Astrocyte (in vitro differentiated cells and primary cell): ENCODE results near the gene SLC38A9. TPM values are rescaled to one million over a fixed set of nuclear protein-coding genes. Genes with fewer than 3 reads are reported as not detected.
A peak's percentile ranks its signal among the peaks of the same experiment; 100 is the strongest.

Experiments
- DNase-seq: peaks from one replicate; pipeline ENCODE4 v3.0.0-alpha.2; 2010; ENCODE audit warnings: low read depth
- FAIRE-seq: peaks from 2 replicates; lab custom pipeline; 2011; peaks lifted over from hg19 to GRCh38; lab: Jason Lieb, UNC
- H2AFZ ChIP-seq: 2 replicates; pipeline ENCODE4 v1.6.0; 2012; ENCODE audit warnings: low read depth, low read length, inconsistent platforms
- H3K27ac ChIP-seq: 2 replicates; pipeline ENCODE4 v1.5.1; 2011; ENCODE audit warnings: low read depth, low read length, inconsistent platforms
- H3K27me3 ChIP-seq: 2 replicates; pipeline ENCODE4 v1.6.0; 2011; ENCODE audit warnings: low read length, inconsistent platforms; ENCODE audit not compliant: insufficient read depth
- H3K36me3 ChIP-seq: 2 replicates; pipeline ENCODE4 v1.5.1; 2011; ENCODE audit warnings: low read length, inconsistent platforms; ENCODE audit not compliant: insufficient read depth
- H3K4me1 ChIP-seq: 2 replicates; pipeline ENCODE4 v1.5.1; 2011; ENCODE audit warnings: low read length, inconsistent platforms; ENCODE audit not compliant: insufficient read depth
- H3K4me2 ChIP-seq: 2 replicates; pipeline ENCODE4 v1.6.0; 2012; ENCODE audit warnings: low read length, inconsistent platforms
- H3K4me3 ChIP-seq: 2 replicates; pipeline ENCODE4 v1.5.1; 2011; ENCODE audit warnings: low read depth, mild to moderate bottlenecking, low read length, inconsistent platforms; ENCODE audit not compliant: insufficient read depth
- H3K79me2 ChIP-seq: 2 replicates; pipeline ENCODE4 v1.6.0; 2012; ENCODE audit warnings: mild to moderate bottlenecking, low read length, inconsistent platforms; ENCODE audit not compliant: insufficient read depth
- H3K9ac ChIP-seq: 2 replicates; pipeline ENCODE4 v1.6.0; 2012; ENCODE audit warnings: mild to moderate bottlenecking, low read length, inconsistent platforms
- H3K9me3 ChIP-seq: 2 replicates; pipeline ENCODE4 v1.5.1; 2012; ENCODE audit warnings: low read depth, mild to moderate bottlenecking, low read length, inconsistent platforms; ENCODE audit not compliant: insufficient read depth
- H4K20me1 ChIP-seq: 2 replicates; pipeline ENCODE4 v1.6.0; 2012; ENCODE audit warnings: low read length, inconsistent platforms; ENCODE audit not compliant: insufficient read depth
- H3K27ac Mint-ChIP-seq: one replicate; pipeline ENCODE4 v1.8.0; 2021; ENCODE audit warnings: mild to moderate bottlenecking, mixed read lengths; ENCODE audit not compliant: unreplicated experiment
- H3K27me3 Mint-ChIP-seq: one replicate; pipeline ENCODE4 v1.8.0; 2021; ENCODE audit warnings: low read depth, mixed read lengths; ENCODE audit not compliant: unreplicated experiment
- H3K36me3 Mint-ChIP-seq: one replicate; pipeline ENCODE4 v1.8.0; 2021; ENCODE audit warnings: low read depth, mixed read lengths; ENCODE audit not compliant: unreplicated experiment
- H3K4me1 Mint-ChIP-seq: one replicate; pipeline ENCODE4 v1.8.0; 2021; ENCODE audit warnings: low read depth, mixed read lengths; ENCODE audit not compliant: unreplicated experiment
- H3K4me3 Mint-ChIP-seq: one replicate; pipeline ENCODE4 v1.8.0; 2021; ENCODE audit warnings: mild to moderate bottlenecking, moderate library complexity, mixed read lengths; ENCODE audit not compliant: unreplicated experiment
- H3K9me3 Mint-ChIP-seq: one replicate; pipeline ENCODE4 v1.8.0; 2021; ENCODE audit warnings: mild to moderate bottlenecking, mixed read lengths; ENCODE audit not compliant: unreplicated experiment
- EZH2 ChIP-seq: IDR thresholded peaks from 2 replicates; pipeline ENCODE4 v1.6.1; 2012; ENCODE audit warnings: mild to moderate bottlenecking, low read length, inconsistent platforms; ENCODE audit not compliant: insufficient read depth
- total RNA-seq: library from RNA; stranded (reverse); gene quantifications from 2 replicates; pipeline ENCODE4 v1.2.1, GENCODE V29; 2021
- TF ChIP-seq, protein P1 (sequence below): IDR thresholded peaks from 2 replicates; pipeline ENCODE4 v1.5.1; 2011; ENCODE audit warnings: low read depth, mild to moderate bottlenecking, inconsistent platforms, low read length, moderate library complexity; ENCODE audit not compliant: insufficient read depth

Gene SLC38A9
- total RNA-seq, 1 donor from 2014 or later = 30.0 TPM

DNA sequence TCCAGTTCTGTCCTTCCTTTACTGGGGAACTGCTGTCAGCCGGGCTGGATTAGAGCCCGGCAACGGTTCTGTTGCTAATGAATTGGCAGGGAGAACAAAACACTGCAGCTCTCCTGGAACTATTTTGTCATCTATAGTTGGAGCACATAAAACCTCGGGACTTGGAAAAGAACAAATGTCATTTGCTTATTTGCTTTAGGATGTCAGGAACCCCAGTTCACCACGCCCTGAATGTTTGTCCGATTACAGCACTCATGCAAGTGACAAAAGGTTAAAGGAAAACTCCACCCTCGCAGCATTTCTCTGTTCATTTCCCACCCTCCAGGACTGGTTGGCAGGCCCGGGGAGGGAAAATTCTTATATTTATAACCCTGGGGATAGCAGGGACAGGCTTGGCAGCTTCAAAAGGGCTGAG lies 110.9 kb downstream of the SLC38A9 start:
- FAIRE-seq (no peak), DNase-seq (peak; percentile 93)
- H3K4me1 ChIP-seq = peaks cover 43% of the 10 kb centered on the region
- Mint-ChIP-seq H3K27me3 (no peaks in the 10 kb centered on the region), H3K4me1 (peaks cover 58% of the 10 kb centered on the region), H3K27ac (peak overlapping the region; percentile 98), H3K4me3 (peak overlapping the region; percentile 40), H3K36me3 (no peaks in the 10 kb centered on the region), H3K9me3 (no peaks in the 10 kb centered on the region)
- no peak overlapping the region for H3K4me3 ChIP-seq
- H4K20me1 ChIP-seq = no peaks in the 10 kb centered on the region
- H3K4me2 ChIP-seq = peak overlapping the region; percentile 65
- peak overlapping the region; percentile 52 for H3K9ac ChIP-seq
- no peak for TF ChIP-seq EZH2
- no peaks in the 10 kb centered on the region for H3K9me3 ChIP-seq
- peak overlapping the region; percentile 68 for H2AFZ ChIP-seq
- no peaks in the 10 kb centered on the region for H3K27me3 ChIP-seq
- H3K27ac ChIP-seq = peak overlapping the region; percentile 73
- H3K36me3 ChIP-seq = no peaks in the 10 kb centered on the region
- no peaks in the 10 kb centered on the region for H3K79me2 ChIP-seq

DNA sequence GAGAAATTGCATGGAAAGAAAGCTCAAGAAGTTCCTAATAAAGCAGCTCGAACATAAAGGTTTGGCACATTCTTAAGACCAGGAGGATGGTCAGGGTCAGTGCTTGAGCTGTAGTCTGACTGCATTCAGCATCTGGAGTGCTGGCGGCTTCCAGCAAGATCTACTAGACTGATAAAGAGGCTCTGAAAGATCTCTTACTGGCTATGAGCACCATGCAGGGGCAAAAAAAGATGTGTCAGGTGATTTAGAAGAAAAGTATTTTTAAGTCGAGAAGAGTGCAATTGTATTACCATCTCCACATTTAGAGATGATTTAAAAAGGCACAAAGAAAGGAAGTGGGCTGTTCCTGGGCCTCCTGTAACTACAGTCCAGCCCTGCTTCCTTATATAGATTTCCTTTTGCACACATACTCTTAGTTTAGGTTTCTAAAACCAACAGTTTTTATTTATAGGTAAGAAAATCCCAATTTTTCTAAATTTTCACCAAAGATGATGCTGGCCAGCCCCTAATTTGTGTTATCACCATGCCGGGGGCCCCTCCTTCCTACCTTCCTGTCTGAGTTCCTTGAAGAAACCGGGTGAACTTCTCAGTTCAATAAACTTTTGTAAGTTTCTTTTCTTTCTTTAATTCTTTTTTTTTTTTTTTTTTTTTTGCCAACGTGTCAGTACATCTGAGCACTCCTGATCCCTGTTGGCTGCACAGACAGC lies 111.5 kb downstream of the SLC38A9 start:
- Mint-ChIP-seq H3K4me3 (peak overlapping the region; percentile 67), H3K4me1 (peaks cover 58% of the 10 kb centered on the region), H3K27ac (peak overlapping the region; percentile 98), H3K9me3 (no peaks in the 10 kb centered on the region), H3K27me3 (no peaks in the 10 kb centered on the region), H3K36me3 (no peaks in the 10 kb centered on the region)
- Histone ChIP-seq H3K79me2 (no peaks in the 10 kb centered on the region), H3K9ac (peak overlapping the region; percentile 52), H3K9me3 (no peaks in the 10 kb centered on the region), H2AFZ (peak overlapping the region; percentile 68), H3K36me3 (no peaks in the 10 kb centered on the region), H4K20me1 (no peaks in the 10 kb centered on the region), H3K4me1 (peaks cover 43% of the 10 kb centered on the region), H3K27me3 (no peaks in the 10 kb centered on the region), H3K4me2 (peak overlapping the region; percentile 65), H3K4me3 (no peak overlapping the region), H3K27ac (peak overlapping the region; percentile 73)
- TF ChIP-seq EZH2 = no peak
- TF ChIP-seq, protein P1, sequence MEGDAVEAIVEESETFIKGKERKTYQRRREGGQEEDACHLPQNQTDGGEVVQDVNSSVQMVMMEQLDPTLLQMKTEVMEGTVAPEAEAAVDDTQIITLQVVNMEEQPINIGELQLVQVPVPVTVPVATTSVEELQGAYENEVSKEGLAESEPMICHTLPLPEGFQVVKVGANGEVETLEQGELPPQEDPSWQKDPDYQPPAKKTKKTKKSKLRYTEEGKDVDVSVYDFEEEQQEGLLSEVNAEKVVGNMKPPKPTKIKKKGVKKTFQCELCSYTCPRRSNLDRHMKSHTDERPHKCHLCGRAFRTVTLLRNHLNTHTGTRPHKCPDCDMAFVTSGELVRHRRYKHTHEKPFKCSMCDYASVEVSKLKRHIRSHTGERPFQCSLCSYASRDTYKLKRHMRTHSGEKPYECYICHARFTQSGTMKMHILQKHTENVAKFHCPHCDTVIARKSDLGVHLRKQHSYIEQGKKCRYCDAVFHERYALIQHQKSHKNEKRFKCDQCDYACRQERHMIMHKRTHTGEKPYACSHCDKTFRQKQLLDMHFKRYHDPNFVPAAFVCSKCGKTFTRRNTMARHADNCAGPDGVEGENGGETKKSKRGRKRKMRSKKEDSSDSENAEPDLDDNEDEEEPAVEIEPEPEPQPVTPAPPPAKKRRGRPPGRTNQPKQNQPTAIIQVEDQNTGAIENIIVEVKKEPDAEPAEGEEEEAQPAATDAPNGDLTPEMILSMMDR = no peak
- DNase-seq (peak; percentile 89), FAIRE-seq (no peak)

DNA sequence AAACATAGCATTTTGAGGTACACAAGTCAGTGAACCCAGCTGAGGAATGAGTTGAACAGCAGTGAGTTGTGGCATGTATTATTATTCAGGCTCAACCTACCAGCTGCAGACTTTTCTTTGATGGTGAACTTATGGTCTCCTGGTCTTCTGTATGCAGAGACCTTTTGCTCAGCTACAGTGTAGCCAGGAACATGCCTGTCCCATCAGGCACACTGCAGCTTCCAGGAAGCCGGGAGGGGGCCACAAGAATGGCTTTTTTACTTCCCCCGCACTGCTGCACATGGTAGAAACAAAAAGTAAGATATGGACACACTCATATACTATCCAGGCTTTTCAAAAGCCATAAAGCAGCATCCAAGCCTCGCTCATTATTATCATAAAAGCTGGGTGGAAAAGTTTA lies 112.0 kb downstream of the SLC38A9 start:
- no peaks in the 10 kb centered on the region for H3K9me3 ChIP-seq

More for the DNA sequence above, 112.0 kb downstream of the SLC38A9 start:
- Histone ChIP-seq H3K4me3 (no peak overlapping the region), H3K9ac (peak overlapping the region; percentile 52), H3K79me2 (no peaks in the 10 kb centered on the region), H3K4me1 (peaks cover 43% of the 10 kb centered on the region), H3K27me3 (no peaks in the 10 kb centered on the region), H2AFZ (no peak overlapping the region), H3K36me3 (no peaks in the 10 kb centered on the region), H3K4me2 (peak overlapping the region; percentile 65), H3K27ac (peak overlapping the region; percentile 73), H4K20me1 (no peaks in the 10 kb centered on the region)
- no peaks in the 10 kb centered on the region for H3K27me3 Mint-ChIP-seq
- H3K9me3 Mint-ChIP-seq = no peaks in the 10 kb centered on the region
- peak overlapping the region; percentile 98 for H3K27ac Mint-ChIP-seq
- FAIRE-seq = no peak
- H3K36me3 Mint-ChIP-seq = no peaks in the 10 kb centered on the region
- H3K4me1 Mint-ChIP-seq = peaks cover 58% of the 10 kb centered on the region
- no peak for TF ChIP-seq EZH2
- TF ChIP-seq, protein P1 = no peak
- peak overlapping the region; percentile 67 for H3K4me3 Mint-ChIP-seq
- no peak for DNase-seq
